ENCODE data around the gene CADM2.

DNA sequence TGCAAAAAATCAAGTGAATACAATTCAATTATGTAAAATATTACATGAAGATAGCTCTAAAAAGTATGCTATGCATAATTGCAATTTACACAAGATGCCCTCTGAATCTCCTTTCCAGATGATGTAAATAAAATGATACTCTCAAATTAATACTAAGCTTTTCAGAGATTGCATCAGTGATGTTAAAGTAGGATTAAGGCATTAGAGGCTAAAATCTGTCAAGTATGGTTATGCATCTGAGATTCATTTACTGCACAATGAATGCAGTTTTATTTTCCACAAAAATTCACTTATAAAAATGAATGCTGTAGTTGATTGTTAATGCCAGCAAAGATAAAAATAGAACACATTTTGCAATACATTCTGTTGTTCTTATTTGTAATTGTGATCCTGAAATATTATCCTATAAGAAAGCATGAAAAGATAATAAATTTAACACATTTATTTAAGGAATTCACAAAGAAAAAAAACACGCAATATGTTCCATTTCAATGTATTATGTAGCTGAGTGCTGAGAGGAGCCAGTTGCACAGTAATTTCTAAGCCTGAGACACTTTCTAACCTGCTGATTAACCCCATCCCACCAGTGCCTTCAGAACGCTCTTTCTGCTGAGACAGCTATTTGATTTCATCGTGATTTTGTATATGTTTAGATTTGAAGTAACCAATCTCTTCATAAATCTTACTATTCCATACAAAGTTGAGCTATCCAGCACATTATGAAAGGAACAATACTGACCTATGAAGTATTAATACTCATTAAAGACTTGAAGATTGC is 224.4 kb downstream of the CADM2 start:
- TF ChIP-seq EZH2 (IDR thresholded peaks at IDR 0.05) (no peak), POLR2AphosphoS5 (IDR thresholded peaks at IDR 0.05; ENCODE audit: borderline replicate concordance, low read depth, low read length) (no peak), FOXP2 (optimal IDR thresholded peaks at IDR 0.05; ENCODE audit: control extremely low read depth, extremely low read length, insufficient read depth) (no peak)

All from SK-N-MC (cell line).